NCI-H2107 treated with DMSO at 0.1 percent for 48 hours (cell line): ENCODE measurements around the gene CACNA1I.

Experiments used
- DNase-seq: peaks from one replicate; lab custom pipeline; 2025; ENCODE audit not compliant: unreplicated experiment; lab: John Stamatoyannopoulos, UW

Gene CACNA1I

GRCh38 chr22:39535357-39535725 lies 35.2 kb upstream of the CACNA1I start:
- DNase-seq = no peak

- DNase-seq = no peak
Measured at GRCh38 chr22:39535831-39536449, 34.6 kb upstream of the CACNA1I start.

- DNase-seq = no peak
Measured at GRCh38 chr22:39536711-39537110, 33.8 kb upstream of the CACNA1I start.

- DNase-seq = no peak
Measured at GRCh38 chr22:39537975-39538374, 32.6 kb upstream of the CACNA1I start.

DNA sequence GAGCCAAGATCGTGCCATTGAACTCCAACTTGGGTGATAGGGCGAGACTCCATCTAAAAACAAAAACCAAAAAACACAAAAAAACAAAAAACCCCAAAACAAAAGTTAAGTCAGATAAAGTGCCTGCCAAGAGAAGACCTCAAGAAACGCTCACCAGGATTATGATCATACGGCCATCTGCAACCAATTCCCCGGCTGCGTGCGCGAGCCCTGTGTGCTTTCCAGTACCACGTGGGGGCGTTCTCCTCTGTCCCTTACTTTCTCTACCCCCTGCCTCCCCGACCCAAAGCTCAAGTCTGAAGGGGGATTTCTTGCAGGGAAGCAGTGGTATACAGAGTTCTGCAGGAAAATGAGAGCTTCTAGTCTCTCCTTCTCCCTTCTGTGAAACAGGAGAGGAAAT lies 27.5 kb upstream of the CACNA1I start:
- peak; percentile 29 for DNase-seq

GRCh38 chr22:39545386-39546365 lies 24.9 kb upstream of the CACNA1I start:
- DNase-seq = no peak

- no peak for DNase-seq
Measured at GRCh38 chr22:39546889-39547586, 23.5 kb upstream of the CACNA1I start.

DNA sequence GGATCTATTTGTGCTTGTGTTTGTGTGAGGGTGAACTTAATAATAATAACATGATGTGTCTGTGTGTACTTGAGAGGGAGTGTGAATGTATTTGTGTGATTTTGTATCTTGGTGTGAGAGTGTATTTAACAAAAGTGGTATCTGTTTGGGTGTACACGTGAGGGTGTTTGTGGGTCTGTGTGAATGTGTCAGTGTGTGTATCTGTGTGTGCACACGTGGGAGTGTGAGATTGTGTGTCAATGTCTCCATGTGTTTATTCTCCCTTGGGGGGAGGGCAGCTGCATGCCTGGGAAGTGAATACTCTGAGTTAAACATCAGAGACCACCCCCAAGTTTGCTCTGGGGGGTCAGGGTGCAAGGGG lies 23.0 kb upstream of the CACNA1I start:
- no peak for DNase-seq

GRCh38 chr22:39553429-39553828 lies 17.1 kb upstream of the CACNA1I start:
- no peak for DNase-seq

- no peak for DNase-seq
Measured at GRCh38 chr22:39554151-39554550, 16.4 kb upstream of the CACNA1I start.

GRCh38 chr22:39556970-39557841 lies 13.3 kb upstream of the CACNA1I start:
- DNase-seq = no peak

GRCh38 chr22:39558254-39558727 lies 12.3 kb upstream of the CACNA1I start:
- DNase-seq = no peak

GRCh38 chr22:39558950-39559349 lies 11.6 kb upstream of the CACNA1I start:
- no peak for DNase-seq

GRCh38 chr22:39559456-39560105 lies 11.0 kb upstream of the CACNA1I start:
- DNase-seq = no peak

DNA sequence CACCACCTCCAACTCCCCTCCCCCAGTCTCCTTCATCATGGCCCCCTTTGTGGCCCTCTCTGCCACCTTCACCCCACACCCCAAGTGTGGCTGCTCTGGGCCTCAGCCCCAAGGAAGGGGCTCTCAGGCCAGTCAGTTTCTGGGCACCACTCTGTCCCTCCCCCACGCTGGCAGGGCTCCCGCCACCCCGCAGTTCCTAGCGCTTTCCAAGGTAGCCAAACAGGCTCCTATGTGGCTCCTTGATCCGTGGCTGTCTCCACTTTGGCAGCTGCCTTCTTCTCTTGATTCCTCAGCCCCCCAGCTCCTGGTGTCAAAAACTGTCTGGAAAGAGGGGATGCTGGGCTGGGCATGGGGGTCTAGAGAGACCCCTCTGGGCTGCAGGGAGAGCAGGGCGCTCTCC lies 10.4 kb upstream of the CACNA1I start:
- no peak for DNase-seq

DNA sequence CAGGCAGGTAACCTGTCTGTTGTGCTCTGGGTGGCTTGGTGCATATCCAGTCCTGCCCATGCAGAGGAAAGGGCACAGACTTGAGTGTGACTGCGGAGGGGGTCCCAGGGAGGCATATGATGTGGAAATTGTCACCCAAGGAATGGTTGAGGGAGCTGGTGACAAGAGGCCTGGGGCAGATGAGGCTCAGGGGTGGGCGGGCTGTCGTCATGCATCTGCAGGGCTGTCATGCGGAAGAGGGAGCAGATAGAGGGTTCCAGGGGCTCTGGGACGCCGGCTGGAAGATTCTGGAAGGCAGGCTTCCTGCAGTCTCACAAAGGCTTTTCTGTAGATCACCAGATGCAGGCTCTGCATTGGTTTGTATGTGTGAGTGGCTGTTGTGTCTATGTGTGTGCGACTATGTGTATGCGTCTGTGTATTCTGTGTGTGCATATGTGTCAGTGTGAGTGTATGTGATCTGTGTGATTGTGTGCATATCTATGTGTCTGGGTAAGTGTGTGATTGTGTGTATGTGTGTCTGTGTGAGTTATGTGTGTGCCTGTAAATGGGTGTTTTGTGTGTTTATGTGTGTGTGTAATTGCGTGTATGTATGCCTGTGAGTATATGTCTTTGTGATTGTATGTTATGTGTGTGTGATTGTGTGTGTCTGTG lies 7.6 kb upstream of the CACNA1I start:
- no peak for DNase-seq

GRCh38 chr22:39563571-39564428 lies 6.8 kb upstream of the CACNA1I start:
- DNase-seq = no peak

GRCh38 chr22:39565414-39565944 lies 5.1 kb upstream of the CACNA1I start:
- no peak for DNase-seq
